Ovary (tissue), 3 donors: ENCODE measurements around the gene CFAP97D1.

Experiments used
- CTCF ChIP-seq, 3 donors: fragments of 450-650 bp in 2 of 3; fragments of 200-600 bp in 1 of 3; IDR thresholded peaks; one replicate each; pipeline versions ENCODE4 v1.5.1 to v1.8.0; 2016 to 2022; ENCODE audit warnings: antibody characterized with exemption in 3 of 3, mild to moderate bottlenecking in 1 of 3
- POLR2A ChIP-seq: fragments of 450-650 bp; IDR thresholded peaks from one replicate; pipeline ENCODE4 v1.6.1; 2017; ENCODE audit warnings: antibody characterized with exemption, mild to moderate bottlenecking, moderate library complexity
- donor health status: DM: no; HTN: no; CAD: no.

GRCh38 chr17:43767713-43768059 is 12.5 kb upstream of the CFAP97D1 start:
- no peak for TF ChIP-seq CTCF (IDR thresholded peaks at IDR 0.05)
- no peak for TF ChIP-seq POLR2A
